ENCODE data around the gene OR1D5.

DNA sequence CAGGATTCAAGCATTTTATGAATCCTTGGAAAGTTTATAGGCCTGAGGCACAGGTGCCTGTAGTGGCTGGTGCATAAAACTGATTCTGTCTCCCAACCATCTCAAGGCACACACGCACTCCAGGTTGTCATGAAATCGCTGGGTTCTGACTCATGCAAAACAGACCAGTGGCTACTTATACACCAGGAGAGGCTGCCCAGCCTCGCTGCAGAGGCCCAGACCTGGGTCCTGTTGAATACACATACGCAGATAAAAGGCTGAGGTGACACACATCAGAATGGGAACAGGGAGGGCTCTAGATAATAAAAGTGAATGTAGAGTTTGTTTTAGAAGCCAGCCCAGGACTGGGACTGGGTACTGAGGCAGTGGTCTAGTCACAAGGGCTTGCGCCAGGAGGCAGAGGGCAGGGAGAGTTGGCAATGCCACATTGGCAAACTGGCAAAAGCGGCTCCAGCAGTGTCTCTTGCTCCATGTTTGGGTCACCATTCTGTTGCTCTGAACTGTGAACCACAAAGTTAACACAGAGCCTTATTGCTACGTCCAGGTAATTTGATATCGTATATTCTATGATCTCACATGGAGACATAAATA, 13.6 kb downstream of the OR1D5 start:
- TF ChIP-seq BCL11A (IDR thresholded peaks at IDR 0.05; ENCODE audit: low read depth in 2 of 2, low read length in 2 of 2) = no peak
- TF ChIP-seq CEBPB (IDR thresholded peaks at IDR 0.05; ENCODE audit: low read depth, low read length) = no peak
